H1 (cell line): ENCODE data around the gene BCAS1. TPM values are rescaled to one million over a fixed set of nuclear protein-coding genes. Genes with fewer than 3 reads are reported as not detected.

Source experiments
- CTCF ChIA-PET: fragments of 300-600 bp; sonication (Branson Sonifier 250); formaldehyde crosslinking; loops from one replicate; lab custom pipeline; 2021; ENCODE audit not compliant: partially characterized antibody; lab: Charles Lee
- POLR2A ChIA-PET: fragments of 300-600 bp; sonication (Branson Sonifier 250); formaldehyde crosslinking; loops from one replicate; lab custom pipeline; 2021; ENCODE audit warnings: inconsistent platforms; ENCODE audit not compliant: partially characterized antibody; lab: Charles Lee
- DNase-seq, 2 experiments: peaks; one replicate each; pipeline versions ENCODE4 v3.0.0 to v3.0.0-alpha.2; 2010 to 2022; ENCODE audit warnings: low spot score in 2 of 2, low read depth in 1 of 2, mixed read lengths in 1 of 2
- FAIRE-seq: peaks from 2 replicates; lab custom pipeline; 2011; peaks lifted over from hg19 to GRCh38; lab: Jason Lieb, UNC
- H2AFZ ChIP-seq: 2 replicates; pipeline ENCODE4 v1.8.1; 2012; ENCODE audit warnings: low read length, inconsistent platforms
- H2AK5ac ChIP-seq: 2 replicates; pipeline ENCODE4 v1.6.1; 2013; ENCODE audit warnings: low read depth, low read length
- H2BK120ac ChIP-seq: replicated peaks from 2 replicates; pipeline ENCODE3; 2013; ENCODE audit warnings: low read depth, low read length, inconsistent platforms
- H2BK12ac ChIP-seq: 2 replicates; pipeline ENCODE4 v1.6.1; 2013; ENCODE audit warnings: low read depth, low read length
- H2BK15ac ChIP-seq: 2 replicates; pipeline ENCODE4 v1.6.1; 2013; ENCODE audit warnings: low read length
- H2BK20ac ChIP-seq: 2 replicates; pipeline ENCODE4 v1.6.1; 2013; ENCODE audit warnings: low read length
- H2BK5ac ChIP-seq: 2 replicates; pipeline ENCODE4 v1.6.1; 2013; ENCODE audit warnings: low read depth, low read length
- H3K14ac ChIP-seq: 2 replicates; pipeline ENCODE4 v1.6.1; 2013; ENCODE audit warnings: inconsistent platforms; ENCODE audit not compliant: insufficient read length
- H3K18ac ChIP-seq: 2 replicates; pipeline ENCODE4 v1.6.1; 2013; ENCODE audit warnings: low read length; ENCODE audit errors: extremely low read depth
- H3K23ac ChIP-seq: 2 replicates; pipeline ENCODE4 v1.6.1; 2013; ENCODE audit warnings: inconsistent platforms; ENCODE audit not compliant: insufficient read length
- H3K23me2 ChIP-seq: 2 replicates; pipeline ENCODE4 v1.6.1; 2013; ENCODE audit warnings: low read depth, low read length
- H3K27ac ChIP-seq: 2 replicates; pipeline ENCODE4 v1.6.1; 2011; ENCODE audit warnings: low read depth, low read length, inconsistent platforms
- H3K27me3 ChIP-seq, 4 experiments: replicated peaks in 1 of 4; 1 replicate in 1 of 4; 2 replicates in 3 of 4; pipeline versions ENCODE4 v1.6.1 to v1.8.1; 2011 to 2013; ENCODE audit warnings: low read length in 3 of 4, mild to moderate bottlenecking in 3 of 4, inconsistent platforms in 2 of 4, mixed read lengths in 2 of 4, moderate library complexity in 1 of 4; ENCODE audit not compliant: control insufficient read depth in 3 of 4, insufficient read depth in 3 of 4; ENCODE audit errors: extremely low read depth in 1 of 4
- H3K36me3 ChIP-seq, 4 experiments: 2 replicates each; pipeline versions ENCODE4 v1.6.1 to v1.8.1; 2011 to 2013; ENCODE audit warnings: mild to moderate bottlenecking in 4 of 4, low read length in 3 of 4, moderate library complexity in 2 of 4, control low read depth in 1 of 4, inconsistent platforms in 1 of 4; ENCODE audit not compliant: insufficient read depth in 4 of 4, control insufficient read depth in 2 of 4
- H3K4ac ChIP-seq: replicated peaks from 2 replicates; pipeline ENCODE3; 2013; ENCODE audit warnings: low read length, low read depth, mixed read lengths, inconsistent platforms; ENCODE audit not compliant: insufficient read length
- H3K4me1 ChIP-seq, 4 experiments: replicated peaks in 1 of 4; 1 replicate in 1 of 4; 2 replicates in 3 of 4; pipeline versions ENCODE4 v1.6.1 to v1.8.1; 2011 to 2013; ENCODE audit warnings: low read length in 3 of 4, inconsistent platforms in 2 of 4, mixed read lengths in 1 of 4; ENCODE audit not compliant: insufficient read depth in 4 of 4, control insufficient read depth in 3 of 4
- H3K4me2 ChIP-seq, 2 experiments: 2 replicates each; pipeline versions ENCODE4 v1.6.1 to v1.8.1; 2011 to 2013; ENCODE audit warnings: low read depth in 2 of 2, low read length in 2 of 2, control low read depth in 1 of 2, inconsistent platforms in 1 of 2, mild to moderate bottlenecking in 1 of 2; ENCODE audit not compliant: insufficient read depth in 1 of 2
- H3K4me3 ChIP-seq, 4 experiments: fragments of 200-600, 300-600 bp in 1 of 4; sonication (generic), shearing (Covaris generic), sonication (Bioruptor Twin) in 1 of 4; 2 replicates each; pipeline versions ENCODE4 v1.5.1 to v1.8.1; 2011 to 2016; ENCODE audit warnings: low read length in 4 of 4, low read depth in 3 of 4, control low read depth in 2 of 4, inconsistent platforms in 2 of 4, mild to moderate bottlenecking in 2 of 4, mixed read lengths in 1 of 4, moderate library complexity in 1 of 4; ENCODE audit not compliant: insufficient read depth in 2 of 4; ENCODE audit errors: extremely low read depth in 1 of 4
- H3K56ac ChIP-seq: replicated peaks from 2 replicates; pipeline ENCODE3; 2013; ENCODE audit warnings: low read depth, mild to moderate bottlenecking, mixed read lengths, low read length, inconsistent platforms; ENCODE audit not compliant: insufficient read length
- H3K79me1 ChIP-seq: 2 replicates; pipeline ENCODE4 v1.6.1; 2013; ENCODE audit warnings: low read depth, low read length, control low read depth
- H3K79me2 ChIP-seq, 2 experiments: 2 replicates each; pipeline versions ENCODE4 v1.6.1 to v1.8.1; 2012 to 2013; ENCODE audit warnings: low read length in 2 of 2, mild to moderate bottlenecking in 2 of 2, inconsistent platforms in 1 of 2; ENCODE audit not compliant: insufficient read depth in 2 of 2, control insufficient read depth in 1 of 2
- H3K9ac ChIP-seq, 4 experiments: replicated peaks in 1 of 4; 1 replicate in 1 of 4; 2 replicates in 3 of 4; pipeline versions ENCODE4 v1.6.1 to v1.8.1; 2011 to 2013; ENCODE audit warnings: low read depth in 3 of 4, low read length in 3 of 4, control low read depth in 2 of 4, mild to moderate bottlenecking in 2 of 4, moderate library complexity in 2 of 4, inconsistent platforms in 1 of 4; ENCODE audit errors: extremely low read depth in 1 of 4
- H3K9me3 ChIP-seq, 2 experiments: 2 replicates each; pipeline versions ENCODE4 v1.6.1 to v1.8.1; 2012 to 2013; ENCODE audit warnings: mild to moderate bottlenecking in 2 of 2, moderate library complexity in 2 of 2, control low read depth in 1 of 2, inconsistent platforms in 1 of 2, low read depth in 1 of 2, low read length in 1 of 2, mixed read lengths in 1 of 2; ENCODE audit not compliant: insufficient read depth in 2 of 2
- H4K20me1 ChIP-seq, 2 experiments: replicated peaks in 1 of 2; 2 replicates each; pipeline versions ENCODE3 to v1.8.1; 2011 to 2013; ENCODE audit warnings: inconsistent platforms in 2 of 2, low read length in 2 of 2, mild to moderate bottlenecking in 1 of 2; ENCODE audit not compliant: insufficient read depth in 2 of 2, control insufficient read depth in 1 of 2
- H4K5ac ChIP-seq: 2 replicates; pipeline ENCODE4 v1.6.1; 2013; ENCODE audit warnings: low read length, low read depth, mixed read lengths, inconsistent platforms; ENCODE audit not compliant: insufficient read length
- H4K8ac ChIP-seq: 2 replicates; pipeline ENCODE4 v1.8.0; 2013; ENCODE audit warnings: mild to moderate bottlenecking, moderate library complexity, low read length, inconsistent platforms; ENCODE audit not compliant: insufficient read depth; ENCODE audit errors: extremely low read depth
- H4K91ac ChIP-seq: replicated peaks from 2 replicates; pipeline ENCODE3; 2013; ENCODE audit warnings: low read length, mixed read lengths, inconsistent platforms; ENCODE audit not compliant: insufficient read length
- EZH2 ChIP-seq: fragments of 200-600 bp; sonication (generic); IDR thresholded peaks from 2 replicates; pipeline ENCODE4 v1.7.1; 2012; ENCODE audit warnings: low read depth, mild to moderate bottlenecking, moderate library complexity, low read length, inconsistent platforms; ENCODE audit not compliant: severe bottlenecking
- HDAC2 ChIP-seq, 2 experiments: fragments of 300-600 bp in 1 of 2; sonication (generic) in 1 of 2; IDR thresholded peaks; 2 replicates each; pipeline ENCODE4 v1.6.1; 2011 to 2012; ENCODE audit warnings: low read depth in 2 of 2, low read length in 2 of 2, mild to moderate bottlenecking in 2 of 2, moderate library complexity in 2 of 2, borderline replicate concordance in 1 of 2, inconsistent platforms in 1 of 2
- YY1 ChIP-seq: IDR thresholded peaks from 2 replicates; pipeline ENCODE4 v1.6.1; 2011; ENCODE audit warnings: low read depth, mild to moderate bottlenecking, low read length
- WGBS, 2 experiments: shearing (Covaris generic) in 1 of 2; methylation state at CpG; one replicate each; pipeline versions ENCODE4 v1.1.6 to v1.1.7; 2013 to 2015; ENCODE audit warnings: low lambda C conversion rate in 2 of 2, mixed read lengths in 2 of 2, inconsistent platforms in 1 of 2, low coverage in 1 of 2, missing lambda C conversion rate in 1 of 2; ENCODE audit not compliant: insufficient replicate concordance in 2 of 2, insufficient coverage in 1 of 2, insufficient read length in 1 of 2; ENCODE audit errors: extremely low coverage in 1 of 2, missing lambda C conversion rate in 1 of 2; 5-methylcytosine and 5-hydroxymethylcytosine counted together
- polyA plus RNA-seq, 7 experiments: library from polyadenylated mRNA; depleted of rRNA in 3 of 7; stranded (reverse) in 5 of 7; unstranded in 2 of 7; fragments of >200 nt in 5 of 7; fragments of 200-250 nt in 2 of 7; gene quantifications; 1 replicate in 5 of 7; 2 replicates in 1 of 7; 4 replicates in 1 of 7; pipeline versions ENCODE4 v1.2.1 to v1.2.3, GENCODE V29; 2011 to 2013; ENCODE audit warnings: missing spikeins in 2 of 7, mixed read lengths in 2 of 7
- total RNA-seq: library from RNA; stranded (reverse); fragmentation: NEBNext Ultra II Directional; extraction: Animal tissue kit (Norgen Biotek cat#: 25700); gene quantifications from 2 replicates; pipeline ENCODE4 v1.2.1, GENCODE V29; 2021

BCAS1 gene
- total and polyA plus RNA-seq, 2 of the 8 experiments (the other 6 are each of a cell fraction or from before 2014, with no cell fraction given) = 0.06 to 0.19 TPM

DNA sequence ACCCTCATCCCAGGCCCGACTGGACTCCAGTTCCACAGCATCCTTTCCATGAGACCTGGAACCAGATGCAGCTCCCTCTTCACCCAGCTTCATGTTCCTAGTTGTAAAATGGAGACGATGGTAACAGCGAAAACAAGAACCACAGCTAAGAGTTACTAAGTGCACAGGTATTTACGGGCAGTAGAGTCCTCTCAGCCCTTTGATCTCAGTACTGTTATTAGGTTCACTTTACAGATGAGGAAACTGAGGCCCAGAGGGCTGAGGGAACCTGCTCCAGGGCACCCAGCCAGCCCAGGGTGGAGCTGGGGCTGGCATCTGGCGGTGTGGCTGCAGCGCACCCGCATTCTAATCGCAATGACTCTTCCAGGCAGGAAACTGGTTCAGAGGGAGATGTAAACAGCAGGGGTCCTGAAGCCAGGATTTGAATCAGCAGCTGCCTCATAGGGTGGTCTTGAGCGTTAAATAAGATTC lies 858 bp downstream of the BCAS1 start:
- H3K9me3 ChIP-seq = no peaks in the 10 kb centered on the region
- H3K18ac ChIP-seq = no peak overlapping the region
- H2BK12ac ChIP-seq = no peak overlapping the region; the same call in 1 of the 2 replicates
- POLR2A ChIA-PET = interaction anchor here (1.2 to 1.3 kb wide), 2 partner anchors 9 to 10 kb away, joined by 3 read pairs; no protein-coding TSS in a partner anchor
- H2BK120ac ChIP-seq = no peak overlapping the region
- H3K79me1 ChIP-seq = no peaks in the 10 kb centered on the region
- H2AK5ac ChIP-seq = no peak overlapping the region
- FAIRE-seq = no peak
- H2BK20ac ChIP-seq = 0 out of 2 replicates have a peak overlapping the region, but pooled peaks have one; percentile 16
- no peak overlapping the region for H3K27ac ChIP-seq
- peak overlapping the region; percentile 7 to 38; a peak in 1 of 4 replicates for H3K4me2 ChIP-seq
- no peak overlapping the region for H4K91ac ChIP-seq
- H3K23me2 ChIP-seq = no peaks in the 10 kb centered on the region
- no peak overlapping the region for H3K14ac ChIP-seq
- H2BK15ac ChIP-seq = 0 out of 2 replicates have a peak overlapping the region, but pooled peaks have one; percentile 20
- H3K79me2 ChIP-seq = no peaks in the 10 kb centered on the region
- no peaks in the 10 kb centered on the region for H3K36me3 ChIP-seq
- TF ChIP-seq YY1 (no peak), HDAC2 (IDR thresholded peaks at IDR 0.05; ENCODE audit: borderline replicate concordance in 1 of 2, low read depth in 2 of 2, low read length in 2 of 2) (0 out of 4 replicates have a peak, but pooled peaks of 1 of the 2 experiments have one; percentile 23), EZH2 (no peak)
- H3K56ac ChIP-seq = no peak overlapping the region
- WGBS, 2 experiments = 64% methylated on average over 9 of the region's 9 CpGs; no CpG with 5 or more reads in 1 of the 2 experiments
- H3K27me3 ChIP-seq = no peaks in the 10 kb centered on the region
- peak overlapping the region; percentile 22; the same call in 1 of the 2 replicates for H2BK5ac ChIP-seq
- H3K4me3 ChIP-seq = no peak overlapping the region; a peak in 1 of 8 replicates
- peak; percentile 29 to 48 for DNase-seq
- no peak overlapping the region for H4K8ac ChIP-seq
- no peak overlapping the region for H3K4ac ChIP-seq
- no peak overlapping the region for H3K23ac ChIP-seq
- peaks cover 10 to 29% (median 17%) of the 10 kb centered on the region in 4 experiments for H3K4me1 ChIP-seq
- no peak overlapping the region for H3K9ac ChIP-seq
- CTCF ChIA-PET = interaction anchor here (1.6 kb wide), 1 partner anchor 138 kb away, joined by 8 read pairs; the partner anchor contains the start of gene PFDN4
- H4K5ac ChIP-seq = no peak overlapping the region
- no peaks in the 10 kb centered on the region for H4K20me1 ChIP-seq
- H2AFZ ChIP-seq = 0 out of 2 replicates have a peak overlapping the region, but pooled peaks have one; percentile 67
